HK-2 (cell line): ENCODE results near the gene TRMT11.
"Not testable (repeated sequence)": the region's sequence is repeated elsewhere in the genome, so short reads cannot be mapped to it uniquely, and the experiment has no call there.

Experiments used
- DNase-seq: peaks from one replicate; pipeline ENCODE4 v3.0.0-alpha.2; 2018; ENCODE audit not compliant: unreplicated experiment

TRMT11 gene

GRCh38 chr6:125956506-125957390, 29.6 kb upstream of the TRMT11 start, which contains the start of gene HINT3:
HINT3 (plus strand) TSS chr6:125956770; CDS start chr6:125956978, 208 bp downstream.
- peak; percentile 98 for DNase-seq

- no peak for DNase-seq
Measured at GRCh38 chr6:125957391-125957693, 29.0 kb upstream of the TRMT11 start.

- DNase-seq, result no peak
Measured at GRCh38 chr6:125957845-125958244, 28.5 kb upstream of the TRMT11 start.

GRCh38 chr6:125959041-125959440, 27.3 kb upstream of the TRMT11 start:
- no peak for DNase-seq

- no peak for DNase-seq
Measured at GRCh38 chr6:125961117-125961516, 25.2 kb upstream of the TRMT11 start.

- no peak for DNase-seq
Measured at GRCh38 chr6:125962900-125963497, 23.3 kb upstream of the TRMT11 start.

GRCh38 chr6:125963817-125964216, 22.5 kb upstream of the TRMT11 start:
- DNase-seq, result no peak

- DNase-seq, result no peak
Measured at GRCh38 chr6:125966569-125966968, 19.8 kb upstream of the TRMT11 start.

GRCh38 chr6:125968493-125968892, 17.8 kb upstream of the TRMT11 start:
- DNase-seq, result no peak

GRCh38 chr6:125970760-125971159, 15.6 kb upstream of the TRMT11 start:
- DNase-seq, result no peak

- not testable (repeated sequence) for DNase-seq
Measured at GRCh38 chr6:125972478-125972877, 13.9 kb upstream of the TRMT11 start.

- DNase-seq, result no peak
Measured at GRCh38 chr6:125974214-125974866, 12.0 kb upstream of the TRMT11 start.

- DNase-seq, result no peak
Measured at GRCh38 chr6:125979101-125979500, 7.2 kb upstream of the TRMT11 start.

- DNase-seq, result no peak
Measured at GRCh38 chr6:125981571-125982185, 4.7 kb upstream of the TRMT11 start.

- no peak for DNase-seq
Measured at GRCh38 chr6:125983246-125983945, 2.9 kb upstream of the TRMT11 start.

- no peak for DNase-seq
Measured at GRCh38 chr6:125984311-125984710, 2.0 kb upstream of the TRMT11 start.

GRCh38 chr6:125985522-125985921, 818 bp upstream of the TRMT11 start:
- DNase-seq, result no peak

- no peak for DNase-seq
Measured at GRCh38 chr6:125985979-125986300, 400 bp upstream of the TRMT11 start.

- DNase-seq, result no peak
Measured at GRCh38 chr6:125987026-125987617, 782 bp downstream of the TRMT11 start.

- DNase-seq, result no peak
Measured at GRCh38 chr6:125988280-125988679, 1.9 kb downstream of the TRMT11 start.

- DNase-seq, result no peak
Measured at GRCh38 chr6:125989631-125990030, 3.3 kb downstream of the TRMT11 start.

- no peak for DNase-seq
Measured at GRCh38 chr6:125991653-125992052, 5.3 kb downstream of the TRMT11 start.
